Endothelial cell of umbilical vein (primary cell): ENCODE data around the gene BRSK1. TPM values are rescaled to one million over a fixed set of nuclear protein-coding genes. Genes with fewer than 3 reads are reported as not detected.

Experiments used
- BruUV-seq: library from RNA; stranded (reverse); fragments of 400-500 nt; replicated peaks from 2 replicates; lab custom pipeline; 2021; lab: Mats Ljungman, UMichigan
- CTCF ChIA-PET: fragments of 300-600, 350-600 bp; sonication (Branson Sonifier 250); formaldehyde crosslinking; loops from one replicate; lab custom pipeline; 2021; ENCODE audit warnings: antibody characterized with exemption, inconsistent platforms; lab: Charles Lee
- POLR2A ChIA-PET: fragments of 300-600, 350-600 bp; sonication (Branson Sonifier 250); formaldehyde crosslinking; loops from one replicate; lab custom pipeline; 2021; ENCODE audit warnings: antibody characterized with exemption, inconsistent platforms; lab: Charles Lee
- DNase-seq: peaks from one replicate; pipeline ENCODE4 v3.0.0-alpha.2; 2011; ENCODE audit warnings: low read depth, low spot score
- FAIRE-seq: peaks from 2 replicates; lab custom pipeline; 2011; peaks lifted over from hg19 to GRCh38; lab: Jason Lieb, UNC
- H2AFZ ChIP-seq: 2 replicates; pipeline ENCODE4 v1.6.0; 2012; ENCODE audit warnings: low read depth, low read length, control low read depth, inconsistent platforms
- H3K27ac ChIP-seq: 2 replicates; pipeline ENCODE4 v1.5.1; 2011; ENCODE audit warnings: low read depth, mild to moderate bottlenecking, control low read depth, low read length, moderate library complexity; ENCODE audit not compliant: insufficient read depth
- H3K27me3 ChIP-seq, 2 experiments: 2 replicates each; pipeline versions ENCODE4 v1.6.0 to v1.6.1; 2011; ENCODE audit warnings: low read length in 2 of 2, mixed read lengths in 1 of 2; ENCODE audit not compliant: control insufficient read depth in 2 of 2, insufficient read depth in 2 of 2
- H3K36me3 ChIP-seq, 2 experiments: 2 replicates in 1 of 2; 3 replicates in 1 of 2; pipeline ENCODE4 v1.5.1; 2011; ENCODE audit warnings: low read length in 2 of 2, mild to moderate bottlenecking in 1 of 2, moderate library complexity in 1 of 2; ENCODE audit not compliant: control insufficient read depth in 2 of 2, insufficient read depth in 2 of 2; ENCODE audit errors: extremely low read depth in 1 of 2
- H3K4me1 ChIP-seq: 3 replicates; pipeline ENCODE4 v1.5.1; 2011; ENCODE audit warnings: mild to moderate bottlenecking, low read length; ENCODE audit not compliant: control insufficient read depth, insufficient read depth; ENCODE audit errors: extremely low read depth
- H3K4me2 ChIP-seq: 2 replicates; pipeline ENCODE4 v1.6.1; 2011; ENCODE audit warnings: low read length, control low read depth, mixed read lengths; ENCODE audit not compliant: insufficient read depth
- H3K4me3 ChIP-seq, 3 experiments: fragments of 200-600 bp in 1 of 3; sonication (generic), shearing (Covaris generic) in 1 of 3; replicated peaks in 1 of 3; 2 replicates each; pipeline ENCODE4 v1.5.1; 2011 to 2016; ENCODE audit warnings: control low read depth in 3 of 3, low read length in 3 of 3, mild to moderate bottlenecking in 2 of 3, inconsistent platforms in 1 of 3, low read depth in 1 of 3, moderate library complexity in 1 of 3; ENCODE audit not compliant: insufficient read depth in 1 of 3
- H3K79me2 ChIP-seq: 2 replicates; pipeline ENCODE4 v1.6.0; 2012; ENCODE audit warnings: low read length, inconsistent platforms; ENCODE audit not compliant: control insufficient read depth, insufficient read depth
- H3K9ac ChIP-seq: replicated peaks from 2 replicates; pipeline ENCODE3; 2011; ENCODE audit warnings: low read length, control low read depth; ENCODE audit not compliant: insufficient read depth; ENCODE audit errors: extremely low read depth
- H3K9me1 ChIP-seq: replicated peaks from 3 replicates; pipeline ENCODE4 v1.6.0; 2011; ENCODE audit warnings: mild to moderate bottlenecking, low read length; ENCODE audit not compliant: control insufficient read depth, insufficient read depth; ENCODE audit errors: extremely low read depth
- H3K9me3 ChIP-seq: replicated peaks from 2 replicates; pipeline ENCODE4 v1.5.1; 2012; ENCODE audit warnings: low read length, inconsistent platforms; ENCODE audit not compliant: control insufficient read depth, insufficient read depth
- H4K20me1 ChIP-seq: replicated peaks from 2 replicates; pipeline ENCODE3; 2011; ENCODE audit warnings: mild to moderate bottlenecking, low read length; ENCODE audit not compliant: control insufficient read depth, insufficient read depth; ENCODE audit errors: extremely low read depth
- CTCF ChIP-seq, 2 donors: IDR thresholded peaks; 1 replicate in 1 of 2; 2 replicates in 1 of 2; pipeline ENCODE4 v1.5.1; 2011; ENCODE audit warnings: low read length in 2 of 2, mild to moderate bottlenecking in 2 of 2, moderate library complexity in 2 of 2, control low read depth in 1 of 2, inconsistent platforms in 1 of 2, low read depth in 1 of 2; ENCODE audit not compliant: insufficient read depth in 1 of 2; ENCODE audit errors: extremely low read depth in 1 of 2
- EZH2 ChIP-seq: IDR thresholded peaks from 2 replicates; pipeline ENCODE4 v1.6.1; 2012; ENCODE audit warnings: borderline replicate concordance, low read depth, mild to moderate bottlenecking, moderate library complexity, low read length, inconsistent platforms; ENCODE audit not compliant: severe bottlenecking
- FOS ChIP-seq: IDR thresholded peaks from 2 replicates; pipeline ENCODE4 v1.6.1; 2011; ENCODE audit warnings: mild to moderate bottlenecking, low read length, moderate library complexity, borderline replicate concordance; ENCODE audit not compliant: insufficient read depth
- GATA2 ChIP-seq: IDR thresholded peaks from 2 replicates; pipeline ENCODE4 v1.7.0; 2011; ENCODE audit warnings: low read depth, mild to moderate bottlenecking, moderate library complexity, mixed read lengths, low read length; ENCODE audit not compliant: insufficient read length, insufficient read depth
- JUN ChIP-seq: IDR thresholded peaks from 2 replicates; pipeline ENCODE4 v1.6.1; 2011; ENCODE audit warnings: borderline replicate concordance, low read depth; ENCODE audit not compliant: insufficient read length, insufficient read depth
- MAX ChIP-seq: IDR thresholded peaks from 2 replicates; pipeline ENCODE4 v1.6.1; 2011; ENCODE audit not compliant: insufficient read depth, insufficient read length
- MYC ChIP-seq: IDR thresholded peaks from one replicate; pipeline ENCODE4 v1.6.1; 2011; ENCODE audit warnings: mild to moderate bottlenecking, low read depth, low read length
- POLR2A ChIP-seq: IDR thresholded peaks from 2 replicates; pipeline ENCODE4 v1.6.1; 2012; ENCODE audit warnings: low read depth, mild to moderate bottlenecking, control low read depth, low read length
- POLR2AphosphoS5 ChIP-seq: IDR thresholded peaks from 2 replicates; pipeline ENCODE4 v1.6.1; 2012; ENCODE audit warnings: low read depth, mild to moderate bottlenecking, control low read depth, low read length, moderate library complexity; ENCODE audit not compliant: insufficient read depth
- dilution Hi-C: fragments of 300-500 bp; cut with MboI; formaldehyde crosslinking; loops from one replicate; pipeline ENCODE4 v1.15.0; 2019; ENCODE audit warnings: low sequenced_read_pairs; ENCODE audit not compliant: extremely low pct_ligation_motif_present
- intact Hi-C: fragments of 100-400 bp; cut with micrococcal nuclease; formaldehyde crosslinking; loops from one replicate; pipeline ENCODE4 v1.10.0; 2022
- polyA plus RNA-seq, 4 experiments: library from polyadenylated mRNA; depleted of rRNA in 3 of 4; stranded (reverse) in 3 of 4; unstranded in 1 of 4; fragments of >200 nt; gene quantifications; 2 replicates each; pipeline versions ENCODE4 v1.2.1 to v1.2.3, GENCODE V29; 2011 to 2012; ENCODE audit warnings: missing spikeins in 1 of 4
- total RNA-seq: library from RNA; stranded (reverse); gene quantifications from 2 replicates; pipeline ENCODE4 v1.2.3, GENCODE V29; 2021

Gene BRSK1
- total and polyA plus RNA-seq, 2 donors (not counting 3 experiments of a cell fraction or from before 2014, with no cell fraction given), result 0.33 to 0.44 TPM

- Histone ChIP-seq H3K9me1 (no peaks in the 10 kb centered on the region), H3K36me3 (no peaks in the 10 kb centered on the region), H3K4me1 (no peaks in the 10 kb centered on the region), H3K79me2 (no peaks in the 10 kb centered on the region), H3K9me3 (no peaks in the 10 kb centered on the region), H3K4me3 (no peak overlapping the region), H2AFZ (no peak overlapping the region), H3K27me3 (peaks cover 0 to 3% of the 10 kb centered on the region in 2 experiments), H3K27ac (no peak overlapping the region), H3K9ac (no peak overlapping the region), H3K4me2 (no peak overlapping the region), H4K20me1 (no peaks in the 10 kb centered on the region)
- dilution Hi-C loops (no loop called here), intact Hi-C loops (loop anchor here (5.0 kb wide), 1 partner anchor 158 kb away; no protein-coding TSS in a partner anchor)
- ChIA-PET POLR2A (no interaction called here), CTCF (interaction anchor here (3.8 kb wide), 1 partner anchor 84 kb away, joined by 51 read pairs; the partner anchor contains the start of gene TMEM238)
- FAIRE-seq (no peak), DNase-seq (no peak)
- BruUV-seq, result no TSS peak
- TF ChIP-seq POLR2A (no peak), CTCF (IDR thresholded peaks at IDR 0.05; ENCODE audit: extremely low read depth in 1 of 2, insufficient read depth in 1 of 2, low read depth in 1 of 2, low read length in 2 of 2) (no peak), EZH2 (no peak), MYC (no peak)
These were observed 16.2 kb downstream of the BRSK1 start for GRCh38 chr19:55299991-55300390.

GRCh38 chr19:55300886-55301458, 17.2 kb downstream of the BRSK1 start:
- DNase-seq, result no peak
- POLR2A ChIA-PET, result interaction anchor here (1.3 kb wide), 1 partner anchor 107 kb away, joined by 4 read pairs; the partner anchor contains the start of gene UBE2S
- intact Hi-C loops (loop anchor here (1.0 to 5.0 kb wide), 4 partner anchors 38 to 202 kb away; partner anchors contain the start of gene KMT5C), dilution Hi-C loops (no loop called here)
- no peak overlapping the region for H3K9ac ChIP-seq
- TF ChIP-seq CTCF (IDR thresholded peaks at IDR 0.05; ENCODE audit: extremely low read depth in 1 of 2, insufficient read depth in 1 of 2, low read depth in 1 of 2, low read length in 2 of 2), result no peak
- no peak for TF ChIP-seq MAX
- no peak for TF ChIP-seq EZH2
- no peak for TF ChIP-seq FOS
- no peak for TF ChIP-seq JUN
- TF ChIP-seq POLR2A, result no peak
- TF ChIP-seq GATA2, result no peak
- no peak for TF ChIP-seq MYC
- TF ChIP-seq POLR2AphosphoS5, result no peak
- no peaks in the 10 kb centered on the region for H3K4me1 ChIP-seq
- no peaks in the 10 kb centered on the region for H3K36me3 ChIP-seq
- no peak for FAIRE-seq
- no peaks in the 10 kb centered on the region for H4K20me1 ChIP-seq
- no peak overlapping the region for H3K4me3 ChIP-seq
- H3K9me3 ChIP-seq, result no peaks in the 10 kb centered on the region
- no peak overlapping the region for H3K4me2 ChIP-seq
- H3K9me1 ChIP-seq, result no peaks in the 10 kb centered on the region
- no peaks in the 10 kb centered on the region for H3K79me2 ChIP-seq
- BruUV-seq, result no TSS peak
- peaks cover 0 to 3% of the 10 kb centered on the region in 2 experiments for H3K27me3 ChIP-seq
- no peak overlapping the region for H3K27ac ChIP-seq
- CTCF ChIA-PET, result interaction anchor here (0.6 to 3.8 kb wide), 35 partner anchors 9 to 203 kb away, joined by 3 to 51 read pairs (median 5); partner anchors contain the start of genes HSPBP1, IL11, KMT5C and NAT14
- peak overlapping the region; percentile 98 for H2AFZ ChIP-seq
